Kidney capillary endothelial cell (primary cell): ENCODE results near the gene NCKAP1.
"Not testable (repeated sequence)": the region's sequence is repeated elsewhere in the genome, so short reads cannot be mapped to it uniquely, and the experiment has no call there.

Experiments used
- DNase-seq: peaks from one replicate; pipeline ENCODE4 v3.0.0-alpha.2; 2018; ENCODE audit warnings: low spot score

Gene NCKAP1

GRCh38 chr2:183035954-183036669 is 2.1 kb downstream of the NCKAP1 start:
- peak; percentile 20 for DNase-seq

- no peak for DNase-seq
Measured at GRCh38 chr2:183035298-183035953, 2.8 kb downstream of the NCKAP1 start.

- DNase-seq: no peak
Measured at GRCh38 chr2:183034806-183035205, 3.5 kb downstream of the NCKAP1 start.

GRCh38 chr2:183033951-183034350 is 4.3 kb downstream of the NCKAP1 start:
- no peak for DNase-seq

GRCh38 chr2:183031911-183032794 is 6.1 kb downstream of the NCKAP1 start:
- no peak for DNase-seq

GRCh38 chr2:183029219-183029618 is 9.0 kb downstream of the NCKAP1 start:
- no peak for DNase-seq

- DNase-seq: no peak
Measured at GRCh38 chr2:183028108-183028507, 10.1 kb downstream of the NCKAP1 start.

GRCh38 chr2:183027443-183027842 is 10.8 kb downstream of the NCKAP1 start:
- DNase-seq: no peak

- no peak for DNase-seq
Measured at GRCh38 chr2:183026424-183026823, 11.8 kb downstream of the NCKAP1 start.

- no peak for DNase-seq
Measured at GRCh38 chr2:183025993-183026392, 12.3 kb downstream of the NCKAP1 start.

- DNase-seq: no peak
Measured at GRCh38 chr2:183024339-183025095, 13.7 kb downstream of the NCKAP1 start.

GRCh38 chr2:183022711-183023110 is 15.5 kb downstream of the NCKAP1 start:
- DNase-seq: no peak

GRCh38 chr2:183021613-183022012 is 16.6 kb downstream of the NCKAP1 start:
- no peak for DNase-seq

GRCh38 chr2:183019718-183020442 is 18.4 kb downstream of the NCKAP1 start:
- DNase-seq: no peak

GRCh38 chr2:183017845-183018244 is 20.4 kb downstream of the NCKAP1 start:
- DNase-seq: not testable (repeated sequence)

- no peak for DNase-seq
Measured at GRCh38 chr2:183014005-183014404, 24.3 kb downstream of the NCKAP1 start.

GRCh38 chr2:183011743-183012142 is 26.5 kb downstream of the NCKAP1 start:
- DNase-seq: no peak

GRCh38 chr2:183010112-183010511 is 28.1 kb downstream of the NCKAP1 start:
- no peak for DNase-seq

- DNase-seq: no peak
Measured at GRCh38 chr2:183009249-183009899, 28.9 kb downstream of the NCKAP1 start.

GRCh38 chr2:183001948-183002347 is 36.3 kb downstream of the NCKAP1 start:
- no peak for DNase-seq

- no peak for DNase-seq
Measured at GRCh38 chr2:183000846-183001245, 37.4 kb downstream of the NCKAP1 start.
